GM12891 (cell line): ENCODE measurements around the gene TANGO6.

Experiments used
- DNase-seq: peaks from one replicate; pipeline ENCODE4 v3.0.0; 2011; ENCODE audit warnings: low spot score; ENCODE audit not compliant: insufficient read length
- FAIRE-seq: peaks from 2 replicates; lab custom pipeline; 2011; peaks lifted over from hg19 to GRCh38; lab: Jason Lieb, UNC
- PAX5 ChIP-seq: IDR thresholded peaks from 2 replicates; pipeline ENCODE4 v1.6.1; 2011; ENCODE audit warnings: low read length, moderate library complexity, mild to moderate bottlenecking; ENCODE audit not compliant: insufficient read depth, severe bottlenecking
- POLR2A ChIP-seq: IDR thresholded peaks from 2 replicates; pipeline ENCODE4 v1.6.1; 2011; ENCODE audit warnings: low read depth, low read length, control low read depth
- POLR2AphosphoS5 ChIP-seq: IDR thresholded peaks from 2 replicates; pipeline ENCODE4 v1.6.1; 2011; ENCODE audit warnings: low read depth, low read length, control low read depth
- POU2F2 ChIP-seq: IDR thresholded peaks from 2 replicates; pipeline ENCODE4 v1.6.1; 2011; ENCODE audit warnings: low read depth, mild to moderate bottlenecking, control low read depth, low read length, moderate library complexity
- SPI1 ChIP-seq: IDR thresholded peaks from 2 replicates; pipeline ENCODE4 v1.6.1; 2011; ENCODE audit warnings: low read depth, low read length, control low read depth
- TAF1 ChIP-seq: IDR thresholded peaks from 2 replicates; pipeline ENCODE4 v1.6.1; 2011; ENCODE audit warnings: low read depth, low read length, control low read depth

TANGO6 gene

DNA sequence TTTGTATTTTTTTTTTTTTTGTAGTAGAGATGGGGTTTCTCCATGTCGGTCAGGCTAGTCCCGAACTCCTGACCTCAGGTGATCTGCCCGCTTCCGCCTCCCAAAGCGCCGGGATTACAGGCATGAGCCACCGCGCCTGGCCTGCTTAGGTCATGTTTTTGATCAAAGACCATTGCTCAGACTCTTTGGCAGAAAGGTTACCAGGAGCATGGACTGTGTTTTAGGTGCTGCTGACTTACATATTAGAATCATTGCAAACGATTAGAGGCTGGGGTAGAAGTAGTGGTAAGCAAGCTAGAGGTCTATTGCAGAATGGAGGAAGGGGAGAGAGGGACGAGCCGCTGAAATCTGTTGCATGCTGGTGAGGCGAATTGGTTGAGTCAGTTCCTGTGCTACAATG lies 79.8 kb downstream of the TANGO6 start:
- FAIRE-seq (no peak), DNase-seq (no peak)
- TF ChIP-seq PAX5 (no peak), POLR2A (no peak), TAF1 (no peak), SPI1 (no peak), POU2F2 (no peak), POLR2AphosphoS5 (no peak)

DNA sequence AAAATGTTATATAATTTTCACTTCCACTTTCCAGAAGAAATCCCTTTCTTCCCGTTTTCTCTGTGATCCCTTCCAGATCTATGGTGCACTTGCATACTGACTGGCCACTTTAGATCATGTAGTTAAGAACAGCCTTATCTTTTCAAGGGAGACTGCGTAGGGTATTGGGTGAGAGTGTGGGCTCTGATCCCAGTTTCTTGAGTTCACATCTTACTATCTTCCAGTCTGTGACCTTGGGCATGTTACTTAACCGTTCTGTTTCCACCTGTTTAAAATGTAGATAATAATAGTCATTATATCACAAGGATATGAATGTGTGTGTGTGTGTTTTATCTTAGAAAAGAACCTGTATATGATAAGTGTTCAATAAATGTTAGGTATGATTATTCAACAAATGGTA lies 83.7 kb downstream of the TANGO6 start:
- FAIRE-seq (no peak), DNase-seq (no peak)
- TF ChIP-seq PAX5 (no peak), TAF1 (no peak), POU2F2 (no peak), POLR2A (no peak), SPI1 (no peak), POLR2AphosphoS5 (no peak)

DNA sequence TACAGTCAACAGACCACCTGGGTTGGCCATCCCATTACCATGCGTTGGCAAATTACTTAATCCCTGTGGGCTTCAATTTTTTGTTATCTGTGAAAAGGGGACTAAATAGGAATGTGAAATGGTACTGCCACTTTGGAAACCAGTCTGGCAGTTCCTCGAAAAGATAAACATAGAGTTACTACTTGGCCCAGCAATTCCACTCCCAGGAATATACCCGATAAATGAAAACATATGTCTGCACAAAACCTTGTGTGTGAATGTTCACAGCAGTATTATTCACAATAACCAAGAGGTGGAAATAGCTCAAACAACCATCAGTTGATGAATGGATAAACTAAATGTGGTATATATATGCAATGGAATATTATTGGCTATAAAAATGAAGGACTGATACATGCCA lies 87.9 kb downstream of the TANGO6 start:
- FAIRE-seq (no peak), DNase-seq (no peak)
- TF ChIP-seq POU2F2, result no peak
- no peak for TF ChIP-seq POLR2A
- TF ChIP-seq PAX5, result no peak
- TF ChIP-seq TAF1, result no peak
- TF ChIP-seq POLR2AphosphoS5, result no peak
- no peak for TF ChIP-seq SPI1

DNA sequence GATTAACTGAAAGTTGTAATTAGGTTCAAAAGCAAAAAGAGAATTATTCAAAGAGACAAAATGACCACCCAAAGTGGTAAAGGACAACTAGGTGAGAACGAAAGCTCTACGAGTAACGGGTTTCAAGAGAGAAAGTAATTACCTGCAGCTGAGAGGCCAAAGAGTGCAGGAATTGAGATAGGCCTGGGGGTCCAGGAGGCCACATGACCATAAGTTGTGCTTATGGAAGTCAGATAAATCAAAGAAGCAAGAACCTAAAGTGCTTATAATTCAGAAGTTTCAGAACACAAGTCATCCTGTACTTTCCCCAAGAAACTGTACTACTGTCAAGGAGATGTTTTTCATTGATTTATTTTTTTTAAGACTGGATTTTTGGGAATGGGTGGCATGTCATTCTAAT lies 91.1 kb downstream of the TANGO6 start:
- TF ChIP-seq TAF1, result no peak
- no peak for TF ChIP-seq POLR2A
- no peak for TF ChIP-seq SPI1
- no peak for TF ChIP-seq PAX5
- no peak for TF ChIP-seq POU2F2
- no peak for TF ChIP-seq POLR2AphosphoS5
- no peak for FAIRE-seq

DNA sequence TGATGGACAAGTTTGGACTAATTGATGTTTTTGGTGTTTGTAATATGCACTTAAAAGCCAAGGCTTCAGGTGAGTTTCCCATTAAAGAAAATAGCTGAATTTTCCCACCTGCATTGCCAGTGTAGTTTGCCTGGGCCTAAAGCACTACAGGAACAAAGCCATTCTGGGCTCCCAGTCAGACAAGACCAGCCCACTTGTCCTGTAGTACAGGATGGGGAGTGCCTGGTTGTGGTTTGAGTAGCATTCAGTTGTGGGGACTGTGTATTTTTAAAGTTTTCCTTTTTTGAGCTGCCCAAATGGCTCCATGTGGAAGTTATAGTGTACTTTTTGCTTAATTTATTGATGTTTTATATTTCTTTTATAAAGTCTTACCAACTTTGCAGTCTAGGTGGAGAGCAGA lies 91.7 kb downstream of the TANGO6 start:
- no peak for FAIRE-seq
- TF ChIP-seq POLR2A (no peak), SPI1 (no peak)
- no peak for DNase-seq

More for the DNA sequence above, 91.1 kb downstream of the TANGO6 start:
- DNase-seq, result no peak

DNA sequence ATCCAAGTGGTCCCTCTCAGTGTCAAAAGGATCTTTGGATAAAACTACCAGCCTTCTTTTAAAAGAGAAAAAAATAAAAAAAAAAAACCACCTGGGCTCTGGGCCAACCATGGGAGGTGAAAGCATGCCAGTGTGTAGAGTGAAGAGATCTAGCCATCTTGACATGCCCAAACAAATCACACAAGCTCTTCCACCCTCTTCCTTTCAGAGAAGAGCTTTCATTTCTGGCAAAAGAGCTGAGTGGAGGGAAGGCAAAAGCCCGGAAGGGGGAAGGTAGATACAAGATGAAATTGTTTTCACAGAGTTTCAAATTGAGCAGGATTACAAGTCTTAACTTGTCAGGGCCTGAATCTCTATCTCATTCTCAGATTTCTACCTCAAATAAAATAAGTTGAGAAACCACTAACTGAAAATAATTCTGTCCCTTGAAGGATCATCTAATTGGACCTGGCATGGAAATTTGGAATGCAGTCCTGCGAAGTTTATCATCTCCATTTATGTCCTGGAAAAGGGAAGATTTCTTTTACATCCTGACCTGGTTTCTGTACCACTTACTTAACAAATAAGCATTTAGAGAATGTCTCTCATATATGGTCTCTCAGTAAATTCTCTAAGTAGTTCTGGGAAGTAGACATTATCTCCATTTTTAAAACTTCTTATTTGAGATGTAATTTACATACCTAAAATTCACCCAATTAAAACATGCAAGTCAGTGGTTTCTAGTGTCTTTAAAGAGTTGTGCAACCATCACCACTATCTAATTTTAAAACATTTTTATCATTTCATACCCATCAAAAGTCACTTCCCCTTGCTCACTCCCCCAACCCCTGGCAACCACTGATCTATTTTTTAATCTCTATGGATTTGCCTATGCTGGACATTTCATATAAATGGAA lies 93.7 kb downstream of the TANGO6 start:
- TF ChIP-seq PAX5, result no peak
- no peak for TF ChIP-seq SPI1
- TF ChIP-seq POLR2AphosphoS5, result no peak
- TF ChIP-seq POLR2A, result no peak
- no peak for TF ChIP-seq POU2F2
- TF ChIP-seq TAF1, result no peak
- FAIRE-seq (no peak), DNase-seq (no peak)

DNA sequence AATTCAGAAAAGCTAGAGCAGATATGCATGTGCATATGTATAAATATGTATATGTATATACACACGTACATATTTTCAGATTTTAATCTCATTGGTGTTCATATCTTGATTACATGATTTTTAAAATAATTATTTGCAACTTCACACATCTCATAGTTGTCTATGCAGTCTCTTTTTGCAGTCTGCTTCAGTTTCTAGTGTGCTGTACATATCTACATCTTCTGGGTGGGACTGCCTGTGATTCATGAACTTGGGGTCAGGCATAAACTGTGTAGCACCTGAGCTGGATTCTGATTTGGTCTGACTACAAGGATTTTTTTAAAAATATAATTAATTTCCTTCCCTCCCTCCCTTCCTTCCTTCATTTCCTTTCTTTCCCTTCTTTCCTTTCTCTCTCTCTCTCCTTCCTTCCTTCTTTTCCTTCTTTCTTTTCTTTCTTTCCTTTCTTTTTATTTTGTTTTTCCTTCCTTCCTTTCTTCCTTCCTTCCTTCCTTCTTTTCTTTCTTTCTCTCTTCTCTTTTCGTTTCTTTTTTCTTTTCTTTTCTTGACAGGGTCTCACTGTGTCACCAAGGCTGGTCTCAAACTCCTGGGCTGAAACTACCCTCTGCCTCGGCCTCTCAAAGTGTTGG lies 96.5 kb downstream of the TANGO6 start:
- TF ChIP-seq PAX5 (no peak), TAF1 (no peak), POU2F2 (no peak), POLR2AphosphoS5 (no peak), POLR2A (no peak), SPI1 (no peak)
- FAIRE-seq (no peak), DNase-seq (no peak)

DNA sequence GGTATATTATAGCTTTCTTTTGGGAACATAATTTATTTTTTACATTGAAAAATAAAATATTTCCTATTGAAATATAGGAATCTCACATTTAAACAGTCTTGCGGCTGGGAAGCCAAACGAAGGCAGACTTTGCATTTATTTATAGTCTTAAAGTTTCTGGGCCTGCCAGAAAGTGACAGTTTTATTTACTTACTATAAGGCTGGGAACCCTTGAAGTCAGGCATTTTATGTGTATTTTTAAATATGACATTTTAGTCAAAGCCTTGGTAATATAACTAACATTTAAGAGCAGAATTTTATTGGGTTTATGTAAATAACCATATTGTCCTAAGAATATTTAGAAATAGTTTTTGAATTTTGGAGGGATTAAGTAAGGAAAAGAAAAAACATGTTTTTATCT lies 97.5 kb downstream of the TANGO6 start:
- FAIRE-seq, result no peak
- no peak for DNase-seq
- TF ChIP-seq POLR2A (no peak), TAF1 (no peak)

DNA sequence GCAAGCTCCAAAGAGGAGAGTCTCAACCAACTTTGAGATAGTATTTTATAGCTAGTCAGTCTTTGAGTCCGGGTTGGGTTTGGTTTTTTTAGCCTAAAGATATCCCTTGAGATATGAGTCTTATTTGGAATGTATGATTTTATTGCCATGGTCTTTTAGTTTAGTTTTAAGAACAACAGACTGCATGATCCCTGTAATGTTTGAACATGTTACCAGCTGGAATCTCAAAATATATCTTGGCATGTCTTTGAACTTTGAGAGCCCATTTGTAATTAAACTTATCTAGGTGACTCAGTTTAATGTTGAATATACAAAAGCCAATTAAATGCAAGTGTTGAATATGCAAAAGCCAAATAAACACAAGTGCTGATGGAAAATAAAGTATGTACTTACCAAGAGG lies 100.6 kb downstream of the TANGO6 start:
- DNase-seq (no peak), FAIRE-seq (no peak)
- TF ChIP-seq SPI1, result no peak
- TF ChIP-seq PAX5, result no peak
- TF ChIP-seq POU2F2, result no peak
- no peak for TF ChIP-seq POLR2A
- no peak for TF ChIP-seq POLR2AphosphoS5
- no peak for TF ChIP-seq TAF1
